CD4-positive, alpha-beta T cell treated with Interferon alpha-2 for 1 hour (primary cell): ENCODE measurements around the gene SVIL.

Source experiments
- DNase-seq, 2 donors: peaks; one replicate each; pipeline ENCODE4 v3.0.0-alpha.2; 2020 to 2022

The SVIL gene

DNA sequence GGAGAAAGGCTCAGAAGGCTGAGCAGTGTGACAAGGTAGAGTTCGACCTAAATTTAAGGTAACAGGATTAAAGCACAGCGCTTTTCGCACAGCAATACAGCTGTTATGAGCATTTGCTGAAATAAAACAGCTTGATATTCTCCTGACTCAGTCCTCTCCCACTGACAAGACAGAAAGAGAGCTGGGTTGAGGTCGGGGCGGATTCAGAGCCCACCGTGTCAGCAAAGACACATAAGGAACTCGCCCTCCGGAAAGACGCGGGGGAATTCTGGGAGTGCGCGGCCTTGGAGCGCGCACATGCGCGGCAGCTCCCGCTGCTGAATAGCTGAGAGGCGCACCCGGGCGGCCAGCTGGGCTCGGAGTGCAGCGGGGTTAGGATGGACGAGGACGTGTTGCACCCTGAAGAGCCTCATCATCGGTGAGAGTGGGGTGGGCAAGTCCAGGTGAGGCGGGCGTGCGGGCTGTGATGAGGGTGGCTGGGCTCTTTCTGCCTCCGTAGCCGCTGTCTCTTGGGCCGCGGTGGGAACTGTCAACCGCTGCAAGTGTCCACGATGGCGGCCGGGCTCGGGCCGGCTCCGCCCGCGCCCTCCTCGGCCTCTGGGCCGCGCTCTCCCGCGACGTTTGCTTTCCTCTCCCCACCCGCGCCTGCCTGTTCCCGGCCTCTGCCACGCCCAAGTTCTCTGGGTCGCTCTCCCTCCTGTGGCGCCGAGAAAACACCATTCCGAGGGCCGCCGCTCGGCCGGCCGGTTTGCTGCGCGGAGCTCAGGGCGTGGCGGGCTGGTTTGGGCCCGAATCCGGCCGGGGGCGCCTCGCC, 225.3 kb downstream of the SVIL start:
- DNase-seq = peak; percentile 16 to 43

DNA sequence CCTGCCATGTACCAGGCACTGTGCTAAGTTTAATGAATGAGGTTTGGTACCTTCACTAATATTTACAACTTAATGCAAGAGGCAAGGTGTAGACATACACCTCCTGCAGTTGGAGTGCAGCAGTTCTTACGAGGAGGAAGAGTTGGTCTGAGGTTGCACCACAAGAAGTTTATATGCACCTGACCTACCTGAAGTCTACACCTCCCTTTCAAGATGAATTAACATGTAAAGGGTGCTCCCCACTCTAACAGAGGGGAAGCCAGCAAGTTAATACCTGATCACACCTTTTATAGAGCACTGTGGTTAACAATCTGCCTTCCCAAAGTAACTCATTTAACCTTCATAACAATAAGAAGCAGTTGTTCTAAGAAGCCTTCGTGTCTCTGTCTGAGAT, 225.9 kb downstream of the SVIL start:
- no peak for DNase-seq
